ENCODE data around the gene CNTLN.
"Not testable (repeated sequence)": the region's sequence is repeated elsewhere in the genome, so short reads cannot be mapped to it uniquely, and the experiment has no call there.

CNTLN gene

DNA sequence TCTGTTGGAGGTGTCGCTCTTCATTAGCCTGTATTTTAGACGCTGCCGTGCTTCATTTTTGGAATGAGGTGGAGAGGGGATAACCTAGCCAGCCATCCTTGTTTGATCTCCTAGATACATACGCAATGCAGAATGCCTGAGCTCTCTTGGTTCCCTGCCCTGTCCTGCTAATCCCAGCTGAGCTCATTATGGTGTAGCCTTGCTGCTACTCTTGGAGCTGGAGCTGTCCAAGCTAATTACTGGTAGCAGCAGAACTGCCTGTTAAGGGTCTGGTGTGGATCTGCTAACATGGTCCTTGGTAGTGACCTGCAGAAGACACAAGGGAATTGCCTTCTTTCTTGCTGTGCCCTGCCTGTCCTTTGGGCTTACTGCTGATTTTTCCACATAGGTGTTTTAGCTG lies 207.9 kb downstream of the CNTLN start:
- no peak overlapping the region for H3K9ac ChIP-seq (ENCODE audit: low read depth, low read length, poor library complexity, severe bottlenecking)

DNA sequence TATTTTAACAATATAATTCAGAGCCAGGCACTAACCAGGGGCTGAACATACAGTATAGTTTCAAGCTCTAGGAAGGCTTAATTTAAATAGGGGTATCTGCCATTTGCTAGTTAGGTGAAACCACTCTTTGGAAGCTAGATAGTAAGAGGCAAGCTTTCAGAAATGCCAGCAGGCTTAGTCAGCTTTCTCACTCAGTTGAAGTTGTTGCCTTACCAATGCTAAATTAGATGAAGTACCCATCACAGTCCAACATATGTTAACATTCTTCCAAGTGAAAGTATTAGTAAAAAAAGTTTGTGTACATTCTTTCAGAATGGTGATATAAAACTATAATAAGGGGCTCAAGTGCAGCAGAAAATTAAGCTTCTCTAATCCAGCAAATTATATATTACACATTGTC lies 215.0 kb downstream of the CNTLN start:
- Histone ChIP-seq H3K36me3 (ENCODE audit: insufficient read depth, low read length) (peaks cover 11% of the 10 kb centered on the region; the same call in 1 of the 2 replicates), H3K79me2 (ENCODE audit: insufficient read depth, low read length) (no peaks in the 10 kb centered on the region), H3F3A (ENCODE audit: low read depth) (no peaks in the 10 kb centered on the region), H3K9me2 (replicated peaks; ENCODE audit: low read depth, low read length) (no peaks in the 10 kb centered on the region), H2AFZ (ENCODE audit: low read length) (no peak overlapping the region), H3K4me3 (ENCODE audit: low read length, poor library complexity, severe bottlenecking) (no peak overlapping the region), H4K20me1 (ENCODE audit: insufficient read depth, low read length, poor library complexity, severe bottlenecking) (no peaks in the 10 kb centered on the region), H3K4me1 (ENCODE audit: insufficient read depth, low read length, poor library complexity, severe bottlenecking) (no peaks in the 10 kb centered on the region), H3K4me2 (ENCODE audit: low read depth, low read length, poor library complexity, severe bottlenecking) (no peak overlapping the region), H3K27me3 (ENCODE audit: insufficient read depth, low read length, poor library complexity, severe bottlenecking) (no peaks in the 10 kb centered on the region), H3K9me3 (ENCODE audit: insufficient read depth, low read depth, low read length) (no peaks in the 10 kb centered on the region), H3K9ac (ENCODE audit: low read depth, low read length, poor library complexity, severe bottlenecking) (no peak overlapping the region)
- no peak for TF ChIP-seq EZH2phosphoT487 (IDR thresholded peaks at IDR 0.05; ENCODE audit: borderline replicate concordance)
- TF ChIP-seq, protein P1, sequence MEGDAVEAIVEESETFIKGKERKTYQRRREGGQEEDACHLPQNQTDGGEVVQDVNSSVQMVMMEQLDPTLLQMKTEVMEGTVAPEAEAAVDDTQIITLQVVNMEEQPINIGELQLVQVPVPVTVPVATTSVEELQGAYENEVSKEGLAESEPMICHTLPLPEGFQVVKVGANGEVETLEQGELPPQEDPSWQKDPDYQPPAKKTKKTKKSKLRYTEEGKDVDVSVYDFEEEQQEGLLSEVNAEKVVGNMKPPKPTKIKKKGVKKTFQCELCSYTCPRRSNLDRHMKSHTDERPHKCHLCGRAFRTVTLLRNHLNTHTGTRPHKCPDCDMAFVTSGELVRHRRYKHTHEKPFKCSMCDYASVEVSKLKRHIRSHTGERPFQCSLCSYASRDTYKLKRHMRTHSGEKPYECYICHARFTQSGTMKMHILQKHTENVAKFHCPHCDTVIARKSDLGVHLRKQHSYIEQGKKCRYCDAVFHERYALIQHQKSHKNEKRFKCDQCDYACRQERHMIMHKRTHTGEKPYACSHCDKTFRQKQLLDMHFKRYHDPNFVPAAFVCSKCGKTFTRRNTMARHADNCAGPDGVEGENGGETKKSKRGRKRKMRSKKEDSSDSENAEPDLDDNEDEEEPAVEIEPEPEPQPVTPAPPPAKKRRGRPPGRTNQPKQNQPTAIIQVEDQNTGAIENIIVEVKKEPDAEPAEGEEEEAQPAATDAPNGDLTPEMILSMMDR (conservative IDR thresholded peaks at IDR 0.05; ENCODE audit: low read length) = no peak

More for the DNA sequence above, 207.9 kb downstream of the CNTLN start:
- no peak overlapping the region for H2AFZ ChIP-seq (ENCODE audit: low read length)
- TF ChIP-seq, protein P1 (conservative IDR thresholded peaks at IDR 0.05; ENCODE audit: low read length) = no peak
- TF ChIP-seq EZH2phosphoT487 (IDR thresholded peaks at IDR 0.05; ENCODE audit: borderline replicate concordance) = no peak
- no peaks in the 10 kb centered on the region for H3F3A ChIP-seq (ENCODE audit: low read depth)
- H3K4me2 ChIP-seq (ENCODE audit: low read depth, low read length, poor library complexity, severe bottlenecking) = no peak overlapping the region
- H3K9me2 ChIP-seq (replicated peaks; ENCODE audit: low read depth, low read length) = no peaks in the 10 kb centered on the region
- no peaks in the 10 kb centered on the region for H3K4me1 ChIP-seq (ENCODE audit: insufficient read depth, low read length, poor library complexity, severe bottlenecking)
- no peaks in the 10 kb centered on the region for H3K27me3 ChIP-seq (ENCODE audit: insufficient read depth, low read length, poor library complexity, severe bottlenecking)
- no peaks in the 10 kb centered on the region for H4K20me1 ChIP-seq (ENCODE audit: insufficient read depth, low read length, poor library complexity, severe bottlenecking)
- peaks cover 14% of the 10 kb centered on the region; the same call in 1 of the 2 replicates for H3K36me3 ChIP-seq (ENCODE audit: insufficient read depth, low read length)
- no peak overlapping the region for H3K4me3 ChIP-seq (ENCODE audit: low read length, poor library complexity, severe bottlenecking)
- no peaks in the 10 kb centered on the region for H3K9me3 ChIP-seq (ENCODE audit: insufficient read depth, low read depth, low read length)
- no peaks in the 10 kb centered on the region for H3K79me2 ChIP-seq (ENCODE audit: insufficient read depth, low read length)

DNA sequence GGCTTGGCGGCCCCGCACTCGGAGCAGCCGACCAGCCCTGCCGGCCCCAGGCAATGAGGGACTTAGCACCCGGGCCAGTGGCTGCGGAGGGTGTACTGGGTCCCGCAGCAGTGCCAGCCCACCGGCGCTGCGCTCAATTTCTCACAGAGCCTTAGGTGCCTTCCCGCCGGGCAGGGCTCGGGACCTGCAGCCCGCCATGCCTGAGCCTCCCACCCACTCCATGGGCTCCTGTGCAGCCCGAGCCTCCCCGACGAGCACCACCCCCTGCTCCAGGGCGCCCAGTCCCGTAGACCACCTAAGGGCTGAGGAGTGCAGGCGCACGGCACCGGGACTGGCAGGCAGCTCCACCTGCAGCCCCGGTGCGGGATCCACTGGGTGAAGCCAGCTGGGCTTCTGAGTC lies 219.2 kb downstream of the CNTLN start:
- not testable (repeated sequence) for H3K9me3 ChIP-seq (ENCODE audit: insufficient read depth, low read depth, low read length); H2AFZ ChIP-seq (ENCODE audit: low read length); H3K4me1 ChIP-seq (ENCODE audit: insufficient read depth, low read length, poor library complexity, severe bottlenecking); H3K36me3 ChIP-seq (ENCODE audit: insufficient read depth, low read length); H3F3A ChIP-seq (ENCODE audit: low read depth); H3K9me2 ChIP-seq (replicated peaks; ENCODE audit: low read depth, low read length); H3K79me2 ChIP-seq (ENCODE audit: insufficient read depth, low read length); H3K4me3 ChIP-seq (ENCODE audit: low read length, poor library complexity, severe bottlenecking); H3K9ac ChIP-seq (ENCODE audit: low read depth, low read length, poor library complexity, severe bottlenecking); H3K27me3 ChIP-seq (ENCODE audit: insufficient read depth, low read length, poor library complexity, severe bottlenecking); H4K20me1 ChIP-seq (ENCODE audit: insufficient read depth, low read length, poor library complexity, severe bottlenecking); H3K4me2 ChIP-seq (ENCODE audit: low read depth, low read length, poor library complexity, severe bottlenecking)

DNA sequence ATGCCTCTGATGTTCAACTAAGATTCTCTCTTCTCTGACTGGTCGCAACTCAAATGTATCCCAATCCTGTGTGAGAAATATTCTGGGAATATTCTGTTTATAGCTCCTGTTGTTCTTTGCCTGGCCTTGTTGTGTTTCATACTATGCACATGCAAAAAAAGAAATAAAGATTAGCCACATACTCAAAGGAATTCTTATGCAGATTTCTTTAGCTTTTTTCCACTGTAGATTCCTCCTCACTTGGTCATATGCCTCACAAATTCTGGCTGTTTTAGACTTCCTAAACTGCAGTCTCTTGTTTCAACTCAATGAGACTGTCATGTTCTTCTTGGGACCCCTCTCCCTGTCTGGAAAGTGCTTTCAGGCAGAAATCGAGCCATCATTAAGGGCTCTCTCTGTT lies 226.5 kb downstream of the CNTLN start:
- no peaks in the 10 kb centered on the region for H3K27me3 ChIP-seq (ENCODE audit: insufficient read depth, low read length, poor library complexity, severe bottlenecking)
- no peaks in the 10 kb centered on the region for H3K79me2 ChIP-seq (ENCODE audit: insufficient read depth, low read length)
- no peaks in the 10 kb centered on the region for H4K20me1 ChIP-seq (ENCODE audit: insufficient read depth, low read length, poor library complexity, severe bottlenecking)
- no peaks in the 10 kb centered on the region for H3K36me3 ChIP-seq (ENCODE audit: insufficient read depth, low read length)
- no peak overlapping the region for H3K4me2 ChIP-seq (ENCODE audit: low read depth, low read length, poor library complexity, severe bottlenecking)
- no peaks in the 10 kb centered on the region for H3K9me2 ChIP-seq (replicated peaks; ENCODE audit: low read depth, low read length)
- H3K4me1 ChIP-seq (ENCODE audit: insufficient read depth, low read length, poor library complexity, severe bottlenecking) = no peaks in the 10 kb centered on the region
- no peak overlapping the region for H3K4me3 ChIP-seq (ENCODE audit: low read length, poor library complexity, severe bottlenecking)
- no peaks in the 10 kb centered on the region for H3K9me3 ChIP-seq (ENCODE audit: insufficient read depth, low read depth, low read length)
- TF ChIP-seq, protein P1 (conservative IDR thresholded peaks at IDR 0.05; ENCODE audit: low read length) = no peak
- TF ChIP-seq EZH2phosphoT487 (IDR thresholded peaks at IDR 0.05; ENCODE audit: borderline replicate concordance) = no peak
- no peak overlapping the region for H3K9ac ChIP-seq (ENCODE audit: low read depth, low read length, poor library complexity, severe bottlenecking)
- H2AFZ ChIP-seq (ENCODE audit: low read length) = no peak overlapping the region
- no peaks in the 10 kb centered on the region for H3F3A ChIP-seq (ENCODE audit: low read depth)
